Hepatocyte (in vitro differentiated cells): ENCODE measurements around the gene EPHA4. TPM values are rescaled to one million over a fixed set of nuclear protein-coding genes. Genes with fewer than 3 reads are reported as not detected.

Experiments used
- DNase-seq: peaks from one replicate; pipeline ENCODE4 v3.0.0-alpha.2; 2016; ENCODE audit warnings: low spot score
- H2AFZ ChIP-seq: fragments of 200-600 bp; sonication (generic); 2 replicates; pipeline ENCODE4 v1.6.0; 2016; ENCODE audit warnings: antibody characterized with exemption, mild to moderate bottlenecking
- H3K27ac ChIP-seq: fragments of 200-600 bp; sonication (generic); 2 replicates; pipeline ENCODE4 v1.5.1; 2016; ENCODE audit warnings: mild to moderate bottlenecking
- H3K27me3 ChIP-seq: fragments of 200-600 bp; sonication (generic); 2 replicates; pipeline ENCODE4 v1.6.1; 2016
- H3K36me3 ChIP-seq: fragments of 200-600 bp; sonication (generic); replicated peaks from 2 replicates; pipeline ENCODE4 v1.5.1; 2016; ENCODE audit warnings: low read depth; ENCODE audit not compliant: insufficient read depth
- H3K4me1 ChIP-seq: fragments of 200-600 bp; sonication (generic); 2 replicates; pipeline ENCODE4 v1.5.1; 2016; ENCODE audit warnings: mild to moderate bottlenecking, moderate library complexity; ENCODE audit not compliant: insufficient read depth
- H3K4me2 ChIP-seq: fragments of 200-600 bp; sonication (generic); 2 replicates; pipeline ENCODE4 v1.6.0; 2016
- H3K4me3 ChIP-seq: fragments of 200-600 bp; sonication (generic); 2 replicates; pipeline ENCODE4 v1.5.1; 2016; ENCODE audit warnings: mild to moderate bottlenecking
- H3K79me2 ChIP-seq: fragments of 200-600 bp; sonication (generic); 2 replicates; pipeline ENCODE4 v1.6.0; 2017; ENCODE audit warnings: mild to moderate bottlenecking
- H3K9me2 ChIP-seq: fragments of 200-600 bp; sonication (generic); replicated peaks from 2 replicates; pipeline ENCODE4 v1.6.0; 2017; ENCODE audit warnings: mild to moderate bottlenecking; ENCODE audit not compliant: insufficient read depth
- H3K9me3 ChIP-seq: fragments of 200-600 bp; sonication (generic); 2 replicates; pipeline ENCODE4 v1.5.1; 2016; ENCODE audit warnings: low read depth, mild to moderate bottlenecking
- H4K20me1 ChIP-seq: fragments of 200-600 bp; sonication (generic); 2 replicates; pipeline ENCODE4 v1.6.0; 2016; ENCODE audit warnings: mild to moderate bottlenecking; ENCODE audit not compliant: insufficient read depth, poor library complexity, severe bottlenecking
- EZH2 ChIP-seq: fragments of 200-600 bp; sonication (generic); IDR thresholded peaks from 2 replicates; pipeline ENCODE4 v1.6.1; 2016; ENCODE audit warnings: antibody characterized with exemption, mild to moderate bottlenecking, borderline replicate concordance
- EZH2phosphoT487 ChIP-seq: fragments of 200-600 bp; sonication (generic); IDR thresholded peaks from one replicate; pipeline ENCODE4 v1.6.1; 2018; ENCODE audit warnings: antibody characterized with exemption, mild to moderate bottlenecking, low read depth, moderate library complexity; ENCODE audit not compliant: unreplicated experiment, severe bottlenecking
- WGBS: methylation state at CpG from one replicate; pipeline ENCODE4 v1.1.6; 2016; ENCODE audit warnings: low lambda C conversion rate; ENCODE audit errors: missing lambda C conversion rate; 5-methylcytosine and 5-hydroxymethylcytosine counted together
- polyA plus RNA-seq: library from polyadenylated mRNA; unstranded; fragments of >200 nt; fragmentation: Nextera tagmentation; extraction: Ambion mirVana; gene quantifications from 2 replicates; pipeline ENCODE4 v1.2.1, GENCODE V29; 2016
- total RNA-seq: library from RNA; depleted of rRNA; stranded (reverse); fragments of >200 nt; gene quantifications from 2 replicates; pipeline ENCODE4 v1.2.3, GENCODE V29; 2014
- TF ChIP-seq, protein P1 (sequence below): fragments of 200-600 bp; sonication (generic); IDR thresholded peaks from 2 replicates; pipeline ENCODE4 v1.5.1; 2016; ENCODE audit warnings: antibody characterized with exemption, mild to moderate bottlenecking; ENCODE audit not compliant: poor library complexity

Gene EPHA4
- total and polyA plus RNA-seq, 2 experiments from 2014 or later = 7.8 to 36.8 TPM

DNA sequence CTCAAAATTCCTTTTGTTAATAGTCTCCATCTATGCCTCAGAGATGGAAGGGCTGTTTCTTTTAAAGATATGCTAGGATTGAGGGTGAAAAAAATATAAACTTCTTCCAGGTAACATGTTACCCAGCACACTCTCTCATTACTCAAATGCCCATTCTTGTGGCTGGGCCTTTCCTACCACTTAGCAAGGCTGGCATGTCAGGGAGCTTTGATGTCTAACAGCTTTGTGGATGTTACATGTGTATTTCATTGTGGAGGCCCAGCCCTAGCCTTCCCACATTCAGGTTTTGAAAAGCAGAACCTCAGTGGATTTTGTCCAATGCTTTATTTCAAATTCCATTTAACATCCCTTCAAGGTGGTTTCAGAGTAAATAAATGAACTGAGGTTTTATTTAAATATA is 191.4 kb downstream of the EPHA4 start:
- no peaks in the 10 kb centered on the region for H3K9me2 ChIP-seq
- TF ChIP-seq EZH2 (no peak), EZH2phosphoT487 (no peak)
- TF ChIP-seq, protein P1, sequence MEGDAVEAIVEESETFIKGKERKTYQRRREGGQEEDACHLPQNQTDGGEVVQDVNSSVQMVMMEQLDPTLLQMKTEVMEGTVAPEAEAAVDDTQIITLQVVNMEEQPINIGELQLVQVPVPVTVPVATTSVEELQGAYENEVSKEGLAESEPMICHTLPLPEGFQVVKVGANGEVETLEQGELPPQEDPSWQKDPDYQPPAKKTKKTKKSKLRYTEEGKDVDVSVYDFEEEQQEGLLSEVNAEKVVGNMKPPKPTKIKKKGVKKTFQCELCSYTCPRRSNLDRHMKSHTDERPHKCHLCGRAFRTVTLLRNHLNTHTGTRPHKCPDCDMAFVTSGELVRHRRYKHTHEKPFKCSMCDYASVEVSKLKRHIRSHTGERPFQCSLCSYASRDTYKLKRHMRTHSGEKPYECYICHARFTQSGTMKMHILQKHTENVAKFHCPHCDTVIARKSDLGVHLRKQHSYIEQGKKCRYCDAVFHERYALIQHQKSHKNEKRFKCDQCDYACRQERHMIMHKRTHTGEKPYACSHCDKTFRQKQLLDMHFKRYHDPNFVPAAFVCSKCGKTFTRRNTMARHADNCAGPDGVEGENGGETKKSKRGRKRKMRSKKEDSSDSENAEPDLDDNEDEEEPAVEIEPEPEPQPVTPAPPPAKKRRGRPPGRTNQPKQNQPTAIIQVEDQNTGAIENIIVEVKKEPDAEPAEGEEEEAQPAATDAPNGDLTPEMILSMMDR = no peak
- H3K4me3 ChIP-seq = no peak overlapping the region
- no peaks in the 10 kb centered on the region for H3K9me3 ChIP-seq
- H2AFZ ChIP-seq = no peak overlapping the region
- no peak overlapping the region for H3K27ac ChIP-seq
- no peak overlapping the region for H3K4me2 ChIP-seq
- no peaks in the 10 kb centered on the region for H3K36me3 ChIP-seq
- H3K4me1 ChIP-seq = no peaks in the 10 kb centered on the region
- DNase-seq = no peak
- H4K20me1 ChIP-seq = no peaks in the 10 kb centered on the region
- H3K79me2 ChIP-seq = no peaks in the 10 kb centered on the region
- H3K27me3 ChIP-seq = no peaks in the 10 kb centered on the region

DNA sequence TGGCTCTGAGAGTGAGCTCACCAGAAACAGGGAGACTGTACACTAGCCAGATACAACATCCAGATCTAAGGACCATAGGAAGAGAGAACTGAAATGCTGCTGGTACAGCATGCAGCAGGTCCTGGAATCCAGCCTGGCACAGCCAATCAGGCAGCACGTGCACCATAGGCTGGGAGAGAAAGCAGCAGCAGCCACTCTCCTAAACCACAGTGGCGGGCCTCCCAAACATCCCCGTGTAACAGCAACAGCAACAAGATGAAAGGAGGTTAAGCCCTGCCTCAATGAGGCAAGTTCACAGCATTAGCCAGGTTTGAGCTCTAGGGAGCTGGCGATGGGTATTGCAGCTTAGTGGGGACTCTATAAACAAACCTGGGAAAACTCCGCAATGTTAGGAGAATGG is 192.0 kb downstream of the EPHA4 start:
- no peak overlapping the region for H3K4me3 ChIP-seq
- no peaks in the 10 kb centered on the region for H4K20me1 ChIP-seq
- TF ChIP-seq EZH2 (no peak), EZH2phosphoT487 (no peak)
- TF ChIP-seq, protein P1 = no peak
- H3K27me3 ChIP-seq = no peaks in the 10 kb centered on the region
- 69% methylated on average over 5 of the region's 5 CpGs for WGBS
- H3K9me3 ChIP-seq = no peaks in the 10 kb centered on the region
- H3K4me1 ChIP-seq = no peaks in the 10 kb centered on the region
- H3K36me3 ChIP-seq = no peaks in the 10 kb centered on the region
- no peaks in the 10 kb centered on the region for H3K79me2 ChIP-seq
- no peak overlapping the region for H3K27ac ChIP-seq
- H3K4me2 ChIP-seq = no peak overlapping the region
- no peak for DNase-seq
- no peaks in the 10 kb centered on the region for H3K9me2 ChIP-seq
- H2AFZ ChIP-seq = no peak overlapping the region

GRCh38 chr2:221377597-221377996 is 194.5 kb downstream of the EPHA4 start:
- H3K9me3 ChIP-seq = no peaks in the 10 kb centered on the region
- H3K4me1 ChIP-seq = no peaks in the 10 kb centered on the region
- WGBS = 98% methylated on average over 2 of the region's 2 CpGs
- no peak overlapping the region for H3K4me2 ChIP-seq
- H3K79me2 ChIP-seq = no peaks in the 10 kb centered on the region
- TF ChIP-seq EZH2phosphoT487 = no peak
- TF ChIP-seq, protein P1 = no peak
- TF ChIP-seq EZH2 = no peak
- no peaks in the 10 kb centered on the region for H3K36me3 ChIP-seq
- H4K20me1 ChIP-seq = no peaks in the 10 kb centered on the region
- H3K27me3 ChIP-seq = no peaks in the 10 kb centered on the region
- no peak overlapping the region for H3K4me3 ChIP-seq
- no peak overlapping the region for H2AFZ ChIP-seq
- H3K27ac ChIP-seq = no peak overlapping the region
- DNase-seq = no peak
- H3K9me2 ChIP-seq = no peaks in the 10 kb centered on the region

DNA sequence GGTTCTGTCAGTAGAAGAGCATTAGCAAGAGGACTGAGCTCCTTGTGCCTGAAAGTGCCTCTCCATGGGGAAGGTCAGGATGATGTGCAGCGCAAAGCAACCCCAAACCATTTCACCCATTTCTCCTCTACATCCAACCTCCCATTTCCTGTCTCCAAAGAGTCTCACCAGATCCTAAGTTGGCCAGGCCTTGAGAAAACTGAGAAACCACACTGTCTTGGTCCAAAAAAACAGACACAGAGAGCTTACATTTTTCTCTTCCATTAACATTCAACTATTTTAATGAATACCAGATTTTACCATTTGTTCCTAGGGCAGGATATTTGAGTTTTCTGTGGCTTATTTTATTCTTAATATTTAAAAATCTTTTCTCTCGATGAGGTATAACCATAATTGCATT is 195.0 kb downstream of the EPHA4 start:
- DNase-seq = no peak
- H3K36me3 ChIP-seq = no peaks in the 10 kb centered on the region
- WGBS = 81% methylated on average over 2 of the region's 2 CpGs

More for the DNA sequence above, 195.0 kb downstream of the EPHA4 start:
- H3K27ac ChIP-seq = no peak overlapping the region
- H3K9me3 ChIP-seq = no peaks in the 10 kb centered on the region
- H3K4me1 ChIP-seq = no peaks in the 10 kb centered on the region
- TF ChIP-seq EZH2phosphoT487 = no peak
- TF ChIP-seq, protein P1 = no peak
- H3K79me2 ChIP-seq = no peaks in the 10 kb centered on the region
- H3K4me3 ChIP-seq = no peak overlapping the region
- H3K27me3 ChIP-seq = no peaks in the 10 kb centered on the region
- H3K9me2 ChIP-seq = no peaks in the 10 kb centered on the region
- no peak overlapping the region for H2AFZ ChIP-seq
- H4K20me1 ChIP-seq = no peaks in the 10 kb centered on the region
- no peak overlapping the region for H3K4me2 ChIP-seq
